Anterior cingulate cortex (tissue), 58 donors: ENCODE measurements around the gene TADA3.

Experiments
- DNase-seq, 58 donors: peaks; one replicate each; lab custom pipeline; 2025; lab: John Stamatoyannopoulos, UW

The TADA3 gene

GRCh38 chr3:9732740-9733115 lies 59.5 kb downstream of the TADA3 start:
- no peak for DNase-seq

GRCh38 chr3:9732080-9732739 lies 60.1 kb downstream of the TADA3 start:
- peak in 1 of 58 donors; percentile 41 for DNase-seq

- DNase-seq, result peak; percentile 78 to 100 (median 99)
Observed at GRCh38 chr3:9731206-9732079, 60.8 kb downstream of the TADA3 start, which contains the start of gene BRPF1. BRPF1 (plus strand) TSS chr3:9731735; CDS start chr3:9734141, 2,406 bp downstream.

GRCh38 chr3:9730657-9731205 lies 61.5 kb downstream of the TADA3 start:
- DNase-seq, result peak in 2 of 58 donors; percentile 75 to 87
